ENCODE results near the gene ERC1. TPM values are rescaled to one million over a fixed set of nuclear protein-coding genes. Genes with fewer than 3 reads are reported as not detected.
A peak's percentile ranks its signal among the peaks of the same experiment; 100 is the strongest.
"Not testable (repeated sequence)": the region's sequence is repeated elsewhere in the genome, so short reads cannot be mapped to it uniquely, and the experiment has no call there.

The ERC1 gene
- polyA plus RNA-seq, 1 donor, result 17.5 TPM

GRCh38 chr12:1050059-1050707 is 59.2 kb downstream of the ERC1 start:
- Histone ChIP-seq H3K27me3 (ENCODE audit: control insufficient read depth, insufficient read depth, low read length) (no peaks in the 10 kb centered on the region), H3K27ac (ENCODE audit: low read length) (no peak overlapping the region), H3K4me3 (ENCODE audit: low read length) (no peak overlapping the region), H3K9me3 (ENCODE audit: control insufficient read depth, low read depth, low read length) (no peaks in the 10 kb centered on the region), H3K4me1 (ENCODE audit: control insufficient read depth, insufficient read depth, low read length) (peaks cover 12% of the 10 kb centered on the region), H3K36me3 (ENCODE audit: control insufficient read depth, insufficient read depth, low read length) (no peaks in the 10 kb centered on the region)
- no peak for DNase-seq
- WGBS (ENCODE audit: insufficient coverage, low lambda C conversion rate), result 96% methylated on average over 4 of the region's 4 CpGs

- DNase-seq; H3K4me3 ChIP-seq (ENCODE audit: low read length); H3K27me3 ChIP-seq (ENCODE audit: control insufficient read depth, insufficient read depth, low read length); H3K36me3 ChIP-seq (ENCODE audit: control insufficient read depth, insufficient read depth, low read length); H3K27ac ChIP-seq (ENCODE audit: low read length); H3K9me3 ChIP-seq (ENCODE audit: control insufficient read depth, low read depth, low read length): not testable (repeated sequence)
- WGBS (ENCODE audit: insufficient coverage, low lambda C conversion rate), result 67% methylated on average over 1 of the region's 8 CpGs
- H3K4me1 ChIP-seq (ENCODE audit: control insufficient read depth, insufficient read depth, low read length), result peaks cover 14% of the 10 kb centered on the region
Observed at GRCh38 chr12:1051672-1052071, 60.6 kb downstream of the ERC1 start.

- peaks cover 4% of the 10 kb centered on the region for H3K9me3 ChIP-seq (ENCODE audit: control insufficient read depth, low read depth, low read length)
- H3K27ac ChIP-seq (ENCODE audit: low read length), result no peak overlapping the region
- H3K36me3 ChIP-seq (ENCODE audit: control insufficient read depth, insufficient read depth, low read length), result no peaks in the 10 kb centered on the region
- no peak for DNase-seq
- no peaks in the 10 kb centered on the region for H3K27me3 ChIP-seq (ENCODE audit: control insufficient read depth, insufficient read depth, low read length)
- no peak overlapping the region for H3K4me3 ChIP-seq (ENCODE audit: low read length)
- peaks cover 14% of the 10 kb centered on the region for H3K4me1 ChIP-seq (ENCODE audit: control insufficient read depth, insufficient read depth, low read length)
Observed at GRCh38 chr12:1053690-1054089, 62.7 kb downstream of the ERC1 start.

GRCh38 chr12:1054117-1054870 is 63.3 kb downstream of the ERC1 start:
- H3K36me3 ChIP-seq (ENCODE audit: control insufficient read depth, insufficient read depth, low read length), result no peaks in the 10 kb centered on the region
- no peaks in the 10 kb centered on the region for H3K27me3 ChIP-seq (ENCODE audit: control insufficient read depth, insufficient read depth, low read length)
- H3K4me1 ChIP-seq (ENCODE audit: control insufficient read depth, insufficient read depth, low read length), result peaks cover 14% of the 10 kb centered on the region
- DNase-seq, result peak; percentile 30 to 73
- H3K27ac ChIP-seq (ENCODE audit: low read length), result no peak overlapping the region
- peaks cover 8% of the 10 kb centered on the region for H3K9me3 ChIP-seq (ENCODE audit: control insufficient read depth, low read depth, low read length)
- WGBS (ENCODE audit: insufficient coverage, low lambda C conversion rate), result 60% methylated on average over 1 of the region's 6 CpGs
- no peak overlapping the region for H3K4me3 ChIP-seq (ENCODE audit: low read length)

GRCh38 chr12:1056390-1056789 is 65.4 kb downstream of the ERC1 start:
- H3K27ac ChIP-seq (ENCODE audit: low read length), result no peak overlapping the region
- peaks cover 13% of the 10 kb centered on the region for H3K9me3 ChIP-seq (ENCODE audit: control insufficient read depth, low read depth, low read length)
- no peak for DNase-seq
- H3K36me3 ChIP-seq (ENCODE audit: control insufficient read depth, insufficient read depth, low read length), result no peaks in the 10 kb centered on the region
- no peak overlapping the region for H3K4me3 ChIP-seq (ENCODE audit: low read length)
- WGBS (ENCODE audit: insufficient coverage, low lambda C conversion rate), result 70% methylated on average over 3 of the region's 4 CpGs
- H3K4me1 ChIP-seq (ENCODE audit: control insufficient read depth, insufficient read depth, low read length), result peaks cover 14% of the 10 kb centered on the region
- H3K27me3 ChIP-seq (ENCODE audit: control insufficient read depth, insufficient read depth, low read length), result no peaks in the 10 kb centered on the region

GRCh38 chr12:1058423-1058822 is 67.4 kb downstream of the ERC1 start:
- peaks cover 22% of the 10 kb centered on the region for H3K9me3 ChIP-seq (ENCODE audit: control insufficient read depth, low read depth, low read length)
- no peak overlapping the region for H3K4me3 ChIP-seq (ENCODE audit: low read length)
- no CpG with 5 or more reads among the region's 2 CpGs for WGBS (ENCODE audit: insufficient coverage, low lambda C conversion rate)
- H3K27ac ChIP-seq (ENCODE audit: low read length), result no peak overlapping the region
- H3K36me3 ChIP-seq (ENCODE audit: control insufficient read depth, insufficient read depth, low read length), result no peaks in the 10 kb centered on the region
- no peak for DNase-seq
- H3K27me3 ChIP-seq (ENCODE audit: control insufficient read depth, insufficient read depth, low read length), result no peaks in the 10 kb centered on the region
- H3K4me1 ChIP-seq (ENCODE audit: control insufficient read depth, insufficient read depth, low read length), result peaks cover 14% of the 10 kb centered on the region

GRCh38 chr12:1059162-1059561 is 68.1 kb downstream of the ERC1 start:
- Histone ChIP-seq H3K27ac (ENCODE audit: low read length) (no peak overlapping the region), H3K4me3 (ENCODE audit: low read length) (no peak overlapping the region)

GRCh38 chr12:1063852-1064251 is 72.8 kb downstream of the ERC1 start:
- H3K36me3 ChIP-seq (ENCODE audit: control insufficient read depth, insufficient read depth, low read length), result no peaks in the 10 kb centered on the region
- H3K4me1 ChIP-seq (ENCODE audit: control insufficient read depth, insufficient read depth, low read length), result no peaks in the 10 kb centered on the region
- H3K27ac ChIP-seq (ENCODE audit: low read length), result no peak overlapping the region
- H3K27me3 ChIP-seq (ENCODE audit: control insufficient read depth, insufficient read depth, low read length), result no peaks in the 10 kb centered on the region
- H3K4me3 ChIP-seq (ENCODE audit: low read length), result no peak overlapping the region
- H3K9me3 ChIP-seq (ENCODE audit: control insufficient read depth, low read depth, low read length), result peaks cover 27% of the 10 kb centered on the region
- DNase-seq, result no peak
- WGBS (ENCODE audit: insufficient coverage, low lambda C conversion rate), result 100% methylated on average over 1 of the region's 1 CpG

More at GRCh38 chr12:1059162-1059561, 68.1 kb downstream of the ERC1 start:
- no peaks in the 10 kb centered on the region for H3K27me3 ChIP-seq (ENCODE audit: control insufficient read depth, insufficient read depth, low read length)
- H3K36me3 ChIP-seq (ENCODE audit: control insufficient read depth, insufficient read depth, low read length), result no peaks in the 10 kb centered on the region
- H3K4me1 ChIP-seq (ENCODE audit: control insufficient read depth, insufficient read depth, low read length), result peaks cover 12% of the 10 kb centered on the region
- no peak for DNase-seq
- peaks cover 26% of the 10 kb centered on the region for H3K9me3 ChIP-seq (ENCODE audit: control insufficient read depth, low read depth, low read length)

GRCh38 chr12:1064317-1064716 is 73.3 kb downstream of the ERC1 start:
- no peak overlapping the region for H3K4me3 ChIP-seq (ENCODE audit: low read length)
- WGBS (ENCODE audit: insufficient coverage, low lambda C conversion rate), result no CpG with 5 or more reads among the region's 2 CpGs
- H3K4me1 ChIP-seq (ENCODE audit: control insufficient read depth, insufficient read depth, low read length), result no peaks in the 10 kb centered on the region
- H3K9me3 ChIP-seq (ENCODE audit: control insufficient read depth, low read depth, low read length), result peaks cover 24% of the 10 kb centered on the region
- no peak for DNase-seq
- no peak overlapping the region for H3K27ac ChIP-seq (ENCODE audit: low read length)
- H3K36me3 ChIP-seq (ENCODE audit: control insufficient read depth, insufficient read depth, low read length), result no peaks in the 10 kb centered on the region
- H3K27me3 ChIP-seq (ENCODE audit: control insufficient read depth, insufficient read depth, low read length), result no peaks in the 10 kb centered on the region

- H3K9me3 ChIP-seq (ENCODE audit: control insufficient read depth, low read depth, low read length), result peaks cover 24% of the 10 kb centered on the region
- H3K27me3 ChIP-seq (ENCODE audit: control insufficient read depth, insufficient read depth, low read length), result no peaks in the 10 kb centered on the region
- H3K27ac ChIP-seq (ENCODE audit: low read length), result no peak overlapping the region
- H3K36me3 ChIP-seq (ENCODE audit: control insufficient read depth, insufficient read depth, low read length), result no peaks in the 10 kb centered on the region
- H3K4me1 ChIP-seq (ENCODE audit: control insufficient read depth, insufficient read depth, low read length), result no peaks in the 10 kb centered on the region
- H3K4me3 ChIP-seq (ENCODE audit: low read length), result no peak overlapping the region
- 100% methylated on average over 1 of the region's 3 CpGs for WGBS (ENCODE audit: insufficient coverage, low lambda C conversion rate)
- no peak for DNase-seq
Observed at GRCh38 chr12:1065629-1066028, 74.6 kb downstream of the ERC1 start.

- Histone ChIP-seq H3K4me3 (ENCODE audit: low read length) (no peak overlapping the region), H3K27ac (ENCODE audit: low read length) (no peak overlapping the region), H3K27me3 (ENCODE audit: control insufficient read depth, insufficient read depth, low read length) (no peaks in the 10 kb centered on the region), H3K9me3 (ENCODE audit: control insufficient read depth, low read depth, low read length) (peaks cover 3% of the 10 kb centered on the region), H3K36me3 (ENCODE audit: control insufficient read depth, insufficient read depth, low read length) (no peaks in the 10 kb centered on the region), H3K4me1 (ENCODE audit: control insufficient read depth, insufficient read depth, low read length) (no peaks in the 10 kb centered on the region)
- WGBS (ENCODE audit: insufficient coverage, low lambda C conversion rate), result 92% methylated on average over 2 of the region's 2 CpGs
- DNase-seq, result no peak
Observed at GRCh38 chr12:1069846-1070245, 78.8 kb downstream of the ERC1 start.
